HUES6 (cell line): ENCODE measurements around the gene GIGYF1.
A peak's percentile ranks its signal among the peaks of the same experiment; 100 is the strongest.

Source experiments
- H3K27ac ChIP-seq: 2 replicates; pipeline ENCODE4 v1.7.0; 2013; ENCODE audit warnings: low read depth, mild to moderate bottlenecking, low read length, inconsistent platforms
- H3K27me3 ChIP-seq: 2 replicates; pipeline ENCODE4 v1.6.1; 2013; ENCODE audit warnings: low read length; ENCODE audit not compliant: control insufficient read depth, insufficient read depth
- H3K36me3 ChIP-seq: 2 replicates; pipeline ENCODE4 v1.6.1; 2013; ENCODE audit warnings: low read length; ENCODE audit not compliant: control insufficient read depth, insufficient read depth
- H3K4me1 ChIP-seq: 2 replicates; pipeline ENCODE4 v1.6.1; 2013; ENCODE audit warnings: low read length; ENCODE audit not compliant: control insufficient read depth, insufficient read depth
- H3K4me3 ChIP-seq: 2 replicates; pipeline ENCODE4 v1.5.1; 2013; ENCODE audit warnings: low read depth, low read length
- H3K9ac ChIP-seq: one replicate; pipeline ENCODE4 v1.6.1; 2013; ENCODE audit warnings: mild to moderate bottlenecking, low read length
- H3K9me3 ChIP-seq: 2 replicates; pipeline ENCODE4 v1.6.1; 2013; ENCODE audit warnings: low read depth, low read length; ENCODE audit not compliant: control insufficient read depth, insufficient read depth

The GIGYF1 gene

GRCh38 chr7:100641463-100641859 lies 52.6 kb downstream of the GIGYF1 start, which contains the start of gene TFR2:
Gene TFR2 (minus strand): TSS chr7:100641552. CDS start chr7:100641509, 43 bp downstream.
- Histone ChIP-seq H3K36me3 (no peaks in the 10 kb centered on the region), H3K9me3 (no peaks in the 10 kb centered on the region), H3K4me3 (no peak within 1 kb of the TSS), H3K4me1 (peaks cover 18% of the 10 kb centered on the region), H3K27ac (no peak within 1 kb of the TSS), H3K27me3 (peaks cover 4% of the 10 kb centered on the region; the same call in 1 of the 2 replicates), H3K9ac (no peak within 1 kb of the TSS)

DNA sequence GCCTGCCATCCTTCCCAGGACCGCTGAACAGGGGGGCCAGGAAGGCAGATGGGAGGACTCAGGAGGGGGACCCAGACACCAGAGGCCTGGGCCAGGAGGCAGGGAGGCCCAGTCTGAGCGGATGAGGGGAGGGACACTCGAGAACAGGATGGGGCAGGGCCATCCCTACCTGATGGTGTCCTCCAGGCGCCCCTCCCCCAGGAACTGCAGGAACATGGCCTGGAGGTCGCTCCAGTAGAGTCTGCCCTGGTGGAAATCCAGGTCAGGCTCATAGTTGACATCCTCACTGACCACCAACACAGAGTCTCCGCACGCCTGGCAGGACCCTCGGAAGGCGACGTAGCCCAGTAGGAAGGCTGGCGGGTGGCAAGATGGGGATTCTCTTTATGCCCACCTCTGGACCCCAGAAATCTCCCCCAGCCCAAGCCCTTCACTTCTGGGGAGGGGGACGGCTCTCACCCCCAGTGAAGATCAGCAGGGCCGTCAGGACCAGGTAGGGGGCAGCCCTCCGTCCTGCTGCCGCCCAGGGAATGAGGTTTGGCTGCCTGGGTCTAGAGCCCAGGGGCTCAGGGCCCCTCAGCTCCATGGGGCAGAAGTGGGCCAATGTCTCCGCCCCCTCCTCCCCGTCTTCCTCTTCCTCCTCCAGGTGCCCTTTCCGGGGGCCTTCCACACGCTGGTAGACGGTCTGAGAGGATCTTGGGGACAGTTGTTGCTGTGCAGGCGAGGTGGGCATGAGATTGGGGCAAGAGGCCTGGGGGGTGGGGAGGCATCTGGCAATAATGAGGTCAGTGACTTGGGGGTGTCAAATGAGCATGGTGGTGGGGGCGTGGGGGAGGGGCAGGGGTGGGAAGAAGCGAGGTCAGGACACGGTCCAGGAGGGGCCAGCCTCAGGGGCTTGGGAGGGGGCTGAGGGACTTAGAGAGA lies 53.3 kb downstream of the GIGYF1 start:
- H3K36me3 ChIP-seq: no peaks in the 10 kb centered on the region
- H3K4me1 ChIP-seq: peaks cover 18% of the 10 kb centered on the region
- no peaks in the 10 kb centered on the region for H3K9me3 ChIP-seq
- H3K9ac ChIP-seq: no peak overlapping the region
- H3K27ac ChIP-seq: no peak overlapping the region
- no peak overlapping the region for H3K4me3 ChIP-seq
- peaks cover under 1% of the 10 kb centered on the region; the same call in 1 of the 2 replicates for H3K27me3 ChIP-seq

DNA sequence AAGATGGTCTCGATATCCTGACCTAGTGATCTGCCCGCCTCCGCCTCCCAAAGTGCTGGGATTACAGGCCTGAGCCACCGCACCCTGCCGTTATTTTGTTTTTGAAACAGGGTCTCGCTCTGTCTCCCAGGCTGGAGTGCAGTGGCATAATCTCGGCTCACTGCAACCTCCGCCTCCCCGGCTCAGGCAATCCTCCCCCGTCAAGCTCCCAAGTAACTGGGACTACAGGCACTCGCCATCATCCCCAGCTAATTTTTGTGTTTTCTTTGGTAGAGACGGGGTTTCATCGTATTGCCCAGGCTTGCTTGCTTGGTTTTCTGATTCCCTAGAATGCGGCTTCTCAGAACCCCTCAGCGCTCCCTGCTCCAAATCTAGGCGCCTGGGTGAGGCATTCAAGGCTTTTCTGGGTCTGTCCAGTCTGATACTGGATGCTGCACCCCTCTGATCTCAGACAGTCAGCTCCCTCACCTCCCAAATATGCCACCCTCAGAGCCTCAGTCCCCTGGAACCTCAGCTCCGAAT lies 54.0 kb downstream of the GIGYF1 start:
- Histone ChIP-seq H3K4me3 (no peak overlapping the region), H3K36me3 (no peaks in the 10 kb centered on the region), H3K27me3 (no peaks in the 10 kb centered on the region; the same call in 1 of the 2 replicates), H3K4me1 (peaks cover 18% of the 10 kb centered on the region), H3K9ac (no peak overlapping the region), H3K9me3 (no peaks in the 10 kb centered on the region), H3K27ac (no peak overlapping the region)

GRCh38 chr7:100632951-100633717 lies 60.9 kb downstream of the GIGYF1 start:
- 0 out of 2 replicates have a peak, but pooled peaks cover 3% of the 10 kb centered on the region for H3K4me1 ChIP-seq
- H3K4me3 ChIP-seq: peak overlapping the region; percentile 72
- no peaks in the 10 kb centered on the region for H3K36me3 ChIP-seq
- peak overlapping the region; percentile 41 for H3K9ac ChIP-seq
- H3K27ac ChIP-seq: no peak overlapping the region
- H3K27me3 ChIP-seq: peaks cover 18% of the 10 kb centered on the region
- H3K9me3 ChIP-seq: no peaks in the 10 kb centered on the region

DNA sequence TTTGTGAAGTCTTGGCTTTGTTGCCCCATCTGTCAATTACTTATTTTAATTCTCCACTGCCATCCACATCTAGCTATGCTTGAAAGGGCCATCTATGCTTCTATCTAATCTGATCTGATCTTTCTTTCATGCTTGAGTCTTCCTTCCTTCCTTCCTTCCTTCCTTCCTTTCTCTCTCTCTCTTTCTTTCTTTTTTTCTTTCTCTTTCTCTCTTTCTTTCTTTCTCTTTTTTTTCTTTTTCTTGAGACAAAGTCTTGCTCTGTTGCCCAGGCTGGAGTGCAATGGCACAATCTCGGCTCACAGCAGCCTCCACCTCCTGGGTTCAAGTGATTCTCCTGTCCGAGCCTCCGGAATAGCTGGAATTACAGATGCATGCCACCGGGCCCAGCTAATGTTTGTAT lies 64.0 kb downstream of the GIGYF1 start:
- peaks cover 9% of the 10 kb centered on the region; the same call in 1 of the 2 replicates for H3K4me1 ChIP-seq
- no peak overlapping the region for H3K27ac ChIP-seq
- H3K4me3 ChIP-seq: no peak overlapping the region
- H3K36me3 ChIP-seq: no peaks in the 10 kb centered on the region
- H3K27me3 ChIP-seq: peaks cover 33% of the 10 kb centered on the region
- no peaks in the 10 kb centered on the region for H3K9me3 ChIP-seq
- no peak overlapping the region for H3K9ac ChIP-seq
